Measurements from ENCODE around the gene CCDC88C. TPM values are rescaled to one million over a fixed set of nuclear protein-coding genes. Genes with fewer than 3 reads are reported as not detected.

The CCDC88C gene
- total RNA-seq, 1 experiment from 2014 or later, result 19.7 TPM

GRCh38 chr14:91387169-91387835, 30.3 kb downstream of the CCDC88C start:
- Histone ChIP-seq H3K27ac (ENCODE audit: low read length) (no peak overlapping the region), H4K20me1 (ENCODE audit: low read length) (no peaks in the 10 kb centered on the region), H2AFZ (ENCODE audit: low read length) (no peak overlapping the region), H3K4me2 (ENCODE audit: low read length) (no peak overlapping the region), H3K9me2 (replicated peaks; ENCODE audit: low read length) (no peaks in the 10 kb centered on the region), H3K9me3 (ENCODE audit: low read length) (no peaks in the 10 kb centered on the region), H3K9ac (ENCODE audit: low read length) (no peak overlapping the region), H3K79me2 (ENCODE audit: low read length) (peaks cover 88% of the 10 kb centered on the region), H3K4me3 (ENCODE audit: low read length) (no peak overlapping the region), H3K36me3 (ENCODE audit: low read depth, low read length) (no peaks in the 10 kb centered on the region), H3F3A (ENCODE audit: low read length, unreplicated experiment) (no peaks in the 10 kb centered on the region), H3K27me3 (ENCODE audit: low read length) (no peaks in the 10 kb centered on the region), H3K4me1 (ENCODE audit: insufficient read depth, low read length) (peaks cover 15% of the 10 kb centered on the region)
- TF ChIP-seq CTCF (conservative IDR thresholded peaks at IDR 0.05; ENCODE audit: low read depth, low read length) (no peak), EZH2 (IDR thresholded peaks at IDR 0.05; ENCODE audit: low read length, unreplicated experiment) (no peak), EZH2phosphoT487 (IDR thresholded peaks at IDR 0.05; ENCODE audit: borderline replicate concordance, low read length) (no peak)
- intact Hi-C loops (cut with micrococcal nuclease), result no loop called here
- DNase-seq (no peak), ATAC-seq (no peak)
- no TSS peak for BruUV-seq (replicated peaks)
- ChIA-PET CTCF (no interaction called here), POLR2A (ENCODE audit: unreplicated experiment) (no interaction called here)

GRCh38 chr14:91385697-91386096, 31.9 kb downstream of the CCDC88C start:
- no peaks in the 10 kb centered on the region for H3K9me3 ChIP-seq (ENCODE audit: low read length)
- no peak for DNase-seq
- no peak overlapping the region for H3K9ac ChIP-seq (ENCODE audit: low read length)
- no peaks in the 10 kb centered on the region for H3K9me2 ChIP-seq (replicated peaks; ENCODE audit: low read length)
- intact Hi-C loops (cut with micrococcal nuclease), result no loop called here
- no peaks in the 10 kb centered on the region for H3F3A ChIP-seq (ENCODE audit: low read length, unreplicated experiment)
- H3K4me2 ChIP-seq (ENCODE audit: low read length), result no peak overlapping the region
- H3K79me2 ChIP-seq (ENCODE audit: low read length), result peaks cover 89% of the 10 kb centered on the region
- H3K36me3 ChIP-seq (ENCODE audit: low read depth, low read length), result no peaks in the 10 kb centered on the region
- H3K27ac ChIP-seq (ENCODE audit: low read length), result no peak overlapping the region
- H3K27me3 ChIP-seq (ENCODE audit: low read length), result no peaks in the 10 kb centered on the region
- BruUV-seq (replicated peaks), result no TSS peak
- TF ChIP-seq EZH2 (IDR thresholded peaks at IDR 0.05; ENCODE audit: low read length, unreplicated experiment) (no peak), EZH2phosphoT487 (IDR thresholded peaks at IDR 0.05; ENCODE audit: borderline replicate concordance, low read length) (no peak), CTCF (conservative IDR thresholded peaks at IDR 0.05; ENCODE audit: low read depth, low read length) (no peak)
- H4K20me1 ChIP-seq (ENCODE audit: low read length), result no peaks in the 10 kb centered on the region
- ChIA-PET POLR2A (ENCODE audit: unreplicated experiment) (no interaction called here), CTCF (no interaction called here)
- no peak overlapping the region for H2AFZ ChIP-seq (ENCODE audit: low read length)
- H3K4me3 ChIP-seq (ENCODE audit: low read length), result no peak overlapping the region
- ATAC-seq, result no peak; the same call in 1 of the 2 replicates
- H3K4me1 ChIP-seq (ENCODE audit: insufficient read depth, low read length), result peaks cover 15% of the 10 kb centered on the region

- BruUV-seq (replicated peaks), result no TSS peak
- Histone ChIP-seq H2AFZ (ENCODE audit: low read length) (no peak overlapping the region), H3K27me3 (ENCODE audit: low read length) (no peaks in the 10 kb centered on the region), H4K20me1 (ENCODE audit: low read length) (no peaks in the 10 kb centered on the region), H3K27ac (ENCODE audit: low read length) (no peak overlapping the region), H3K9me3 (ENCODE audit: low read length) (no peaks in the 10 kb centered on the region), H3K79me2 (ENCODE audit: low read length) (peaks cover 84% of the 10 kb centered on the region), H3K9me2 (replicated peaks; ENCODE audit: low read length) (no peaks in the 10 kb centered on the region), H3K4me1 (ENCODE audit: insufficient read depth, low read length) (peaks cover 16% of the 10 kb centered on the region), H3K4me2 (ENCODE audit: low read length) (no peak overlapping the region), H3F3A (ENCODE audit: low read length, unreplicated experiment) (no peaks in the 10 kb centered on the region), H3K36me3 (ENCODE audit: low read depth, low read length) (no peaks in the 10 kb centered on the region), H3K9ac (ENCODE audit: low read length) (no peak overlapping the region), H3K4me3 (ENCODE audit: low read length) (no peak overlapping the region)
- CTCF ChIA-PET, result no interaction called here
- DNase-seq, result no peak
- intact Hi-C loops (cut with micrococcal nuclease), result no loop called here
- TF ChIP-seq EZH2 (IDR thresholded peaks at IDR 0.05; ENCODE audit: low read length, unreplicated experiment) (no peak), EZH2phosphoT487 (IDR thresholded peaks at IDR 0.05; ENCODE audit: borderline replicate concordance, low read length) (no peak), CTCF (conservative IDR thresholded peaks at IDR 0.05; ENCODE audit: low read depth, low read length) (no peak)
- ATAC-seq, result no peak
- POLR2A ChIA-PET (ENCODE audit: unreplicated experiment), result no interaction called here
These were observed 32.4 kb downstream of the CCDC88C start for GRCh38 chr14:91385224-91385623.

Data from PC-3 (cell line).